ENCODE measurements around the gene PCIF1.

PCIF1 gene

DNA sequence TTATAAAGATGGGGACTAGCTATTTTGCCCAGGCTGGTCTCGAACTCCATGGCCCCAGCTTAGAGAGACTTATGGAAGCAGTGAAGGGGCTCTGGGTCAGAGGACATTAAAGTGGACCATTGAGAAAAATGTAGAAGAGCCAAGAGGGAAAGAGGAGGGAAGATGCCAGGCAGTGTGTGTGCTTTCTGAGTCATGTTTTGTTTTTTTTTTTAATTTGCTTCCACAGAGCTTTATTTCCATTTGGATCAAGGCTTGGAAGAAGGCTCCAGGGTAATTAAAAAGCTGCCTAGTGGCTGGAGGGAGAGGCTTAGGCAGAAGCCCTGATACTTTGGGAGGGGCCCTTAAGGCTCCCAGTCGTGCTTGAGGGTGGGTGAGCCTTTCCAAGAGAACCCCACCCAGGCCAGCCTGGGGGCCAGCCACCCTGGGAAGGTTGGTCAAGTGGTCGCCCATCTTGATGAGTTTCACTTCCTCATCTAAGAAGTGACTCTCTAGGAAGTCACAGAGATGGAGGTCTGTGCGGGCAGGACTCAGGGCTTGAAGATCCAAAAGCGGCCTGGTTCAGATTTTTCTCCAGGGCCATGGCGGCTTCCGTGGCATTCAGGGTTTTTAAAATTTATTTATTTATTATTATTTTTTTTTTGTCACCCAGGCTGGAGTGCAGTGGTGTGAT lies 40.5 kb downstream of the PCIF1 start:
- H3K9me2 ChIP-seq (replicated peaks; ENCODE audit: control insufficient read depth, low read length): no peaks in the 10 kb centered on the region
- peaks cover 17% of the 10 kb centered on the region for H3K4me1 ChIP-seq (ENCODE audit: control insufficient read depth, low read length)
- H4K20me1 ChIP-seq (ENCODE audit: control insufficient read depth, insufficient read depth, low read depth, low read length): no peaks in the 10 kb centered on the region
- H3K27ac ChIP-seq (ENCODE audit: low read depth, low read length): no peak overlapping the region
- peaks cover 10% of the 10 kb centered on the region for H3K36me3 ChIP-seq (ENCODE audit: control insufficient read depth, low read length)
- H3K9me3 ChIP-seq (ENCODE audit: control insufficient read depth, insufficient read depth, low read length): no peaks in the 10 kb centered on the region
- TF ChIP-seq EZH2phosphoT487 (IDR thresholded peaks at IDR 0.05; ENCODE audit: borderline replicate concordance, low read length) (no peak), CTCF (IDR thresholded peaks at IDR 0.05; ENCODE audit: low read depth, low read length, poor library complexity, severe bottlenecking) (no peak)
- peaks cover 9% of the 10 kb centered on the region for H3F3A ChIP-seq (ENCODE audit: control insufficient read depth, insufficient read depth)
- H3K79me2 ChIP-seq (ENCODE audit: control insufficient read depth, low read length): peaks cover 16% of the 10 kb centered on the region
- no peak overlapping the region for H3K4me2 ChIP-seq (ENCODE audit: low read length)
- no peak overlapping the region for H3K4me3 ChIP-seq (ENCODE audit: low read length)
- peaks cover 5% of the 10 kb centered on the region for H3K27me3 ChIP-seq (ENCODE audit: control insufficient read depth, low read length)

DNA sequence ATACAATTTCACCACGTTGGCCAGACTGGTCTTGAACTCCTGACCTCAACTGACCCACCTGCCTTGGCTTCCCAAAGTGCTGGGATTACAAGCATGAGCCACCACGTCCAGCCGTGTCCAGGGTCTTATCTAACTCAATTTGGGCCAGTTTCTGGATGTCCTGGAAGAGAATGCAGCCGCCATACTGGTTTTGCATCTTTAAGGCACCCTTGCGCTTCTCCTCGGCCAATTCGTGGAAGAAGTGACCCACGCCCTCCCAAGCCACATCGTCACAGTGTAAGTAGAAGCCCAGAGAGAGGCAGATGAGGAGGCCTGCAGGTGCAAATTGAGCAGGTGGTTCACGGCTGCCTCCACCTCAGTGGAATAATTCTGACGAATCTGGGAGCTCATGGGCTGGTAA lies 41.2 kb downstream of the PCIF1 start:
- no peaks in the 10 kb centered on the region for H3K9me3 ChIP-seq (ENCODE audit: control insufficient read depth, insufficient read depth, low read length)
- H3K9me2 ChIP-seq (replicated peaks; ENCODE audit: control insufficient read depth, low read length): no peaks in the 10 kb centered on the region
- H3K27ac ChIP-seq (ENCODE audit: low read depth, low read length): no peak overlapping the region
- H3K27me3 ChIP-seq (ENCODE audit: control insufficient read depth, low read length): peaks cover 5% of the 10 kb centered on the region
- H3K4me2 ChIP-seq (ENCODE audit: low read length): no peak overlapping the region
- peaks cover 10% of the 10 kb centered on the region for H3K4me1 ChIP-seq (ENCODE audit: control insufficient read depth, low read length)
- H4K20me1 ChIP-seq (ENCODE audit: control insufficient read depth, insufficient read depth, low read depth, low read length): no peaks in the 10 kb centered on the region
- no peak overlapping the region for H3K4me3 ChIP-seq (ENCODE audit: low read length)
- H3F3A ChIP-seq (ENCODE audit: control insufficient read depth, insufficient read depth): peaks cover 3% of the 10 kb centered on the region
- peaks cover 9% of the 10 kb centered on the region for H3K79me2 ChIP-seq (ENCODE audit: control insufficient read depth, low read length)
- TF ChIP-seq CTCF (IDR thresholded peaks at IDR 0.05; ENCODE audit: low read depth, low read length, poor library complexity, severe bottlenecking) (no peak), EZH2phosphoT487 (IDR thresholded peaks at IDR 0.05; ENCODE audit: borderline replicate concordance, low read length) (no peak)
- H3K36me3 ChIP-seq (ENCODE audit: control insufficient read depth, low read length): peaks cover 5% of the 10 kb centered on the region

- Histone ChIP-seq H3K9me3 (ENCODE audit: control insufficient read depth, insufficient read depth, low read length) (no peaks in the 10 kb centered on the region), H3K27me3 (ENCODE audit: control insufficient read depth, low read length) (peaks cover 5% of the 10 kb centered on the region), H3F3A (ENCODE audit: control insufficient read depth, insufficient read depth) (no peaks in the 10 kb centered on the region), H3K4me2 (ENCODE audit: low read length) (no peak overlapping the region), H4K20me1 (ENCODE audit: control insufficient read depth, insufficient read depth, low read depth, low read length) (no peaks in the 10 kb centered on the region), H3K4me3 (ENCODE audit: low read length) (no peak overlapping the region), H3K4me1 (ENCODE audit: control insufficient read depth, low read length) (peaks cover 8% of the 10 kb centered on the region), H3K79me2 (ENCODE audit: control insufficient read depth, low read length) (peaks cover 5% of the 10 kb centered on the region), H3K36me3 (ENCODE audit: control insufficient read depth, low read length) (peaks cover 5% of the 10 kb centered on the region), H3K27ac (ENCODE audit: low read depth, low read length) (no peak overlapping the region), H3K9me2 (replicated peaks; ENCODE audit: control insufficient read depth, low read length) (no peaks in the 10 kb centered on the region)
- no peak for TF ChIP-seq CTCF (IDR thresholded peaks at IDR 0.05; ENCODE audit: low read depth, low read length, poor library complexity, severe bottlenecking)
- no peak for TF ChIP-seq EZH2phosphoT487 (IDR thresholded peaks at IDR 0.05; ENCODE audit: borderline replicate concordance, low read length)
Measured at GRCh38 chr20:45976086-45976485, 41.6 kb downstream of the PCIF1 start.
